ENCODE measurements around the gene COQ7. TPM values are rescaled to one million over a fixed set of nuclear protein-coding genes. Genes with fewer than 3 reads are reported as not detected.

COQ7 gene
- total RNA-seq, 3 donors from 2014 or later (not counting 1 experiment from before 2014, with no cell fraction given) = 16.3 to 17.9 (median 17.1) TPM

DNA sequence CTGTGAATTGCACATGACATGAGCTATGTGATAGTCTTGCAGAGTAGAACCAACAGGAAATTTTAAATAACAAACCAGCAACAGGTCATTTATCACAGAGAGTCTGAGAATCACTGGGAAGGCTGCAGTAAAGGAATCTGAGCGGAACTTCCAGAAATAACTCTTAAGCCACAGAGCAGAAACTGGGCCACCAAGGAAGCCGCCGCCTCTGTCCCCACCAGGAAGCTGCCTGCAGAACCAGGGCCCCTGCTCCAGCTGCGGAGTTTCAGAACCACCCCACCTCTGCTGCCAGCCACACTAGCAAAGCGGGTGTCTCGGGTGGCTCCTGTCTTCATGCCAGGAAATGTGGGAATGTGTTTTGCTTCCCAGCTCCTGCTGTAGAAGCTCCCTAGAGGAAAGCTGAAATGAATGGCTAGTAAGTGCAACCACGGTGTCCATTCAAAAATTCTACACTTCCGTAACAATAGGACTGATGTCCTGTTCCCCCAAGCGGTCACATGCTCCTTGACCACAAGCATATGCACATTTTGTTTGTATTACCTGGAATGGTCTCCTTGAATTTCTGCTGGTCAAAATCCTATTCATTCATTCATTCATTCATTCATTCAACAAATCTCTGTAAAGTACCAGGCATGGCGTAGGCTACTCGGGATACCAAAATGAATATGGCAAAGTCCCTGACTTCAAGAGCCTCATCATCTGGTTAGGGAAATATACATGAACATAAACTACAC, 38.6 kb downstream of the COQ7 start:
- Mint-ChIP-seq H3K9me3 (no peaks in the 10 kb centered on the region), H3K4me1 (no peaks in the 10 kb centered on the region), H3K36me3 (no peaks in the 10 kb centered on the region), H3K27ac (no peak overlapping the region), H3K4me3 (no peak overlapping the region), H3K27me3 (ENCODE audit: low read depth in 2 of 2) (peaks cover 3 to 10% of the 10 kb centered on the region in 2 donors)
- Histone ChIP-seq H3K27me3 (ENCODE audit: control insufficient read depth, insufficient read depth, low read length) (no peaks in the 10 kb centered on the region), H3K4me3 (ENCODE audit: low read length) (no peak overlapping the region), H3K36me3 (ENCODE audit: control insufficient read depth, insufficient read depth, low read length) (no peaks in the 10 kb centered on the region), H3K4me1 (ENCODE audit: control insufficient read depth, insufficient read depth, low read length) (no peaks in the 10 kb centered on the region), H3K27ac (ENCODE audit: low read length) (no peak overlapping the region), H3K9me3 (ENCODE audit: control insufficient read depth, insufficient read depth, low read length) (no peaks in the 10 kb centered on the region)
- no peak for ATAC-seq
- WGBS (ENCODE audit: insufficient coverage) = 73% methylated on average over 11 of the region's 11 CpGs
- intact Hi-C loops (cut with micrococcal nuclease) = no loop called here
- DNase-seq = no peak
- TF ChIP-seq, protein P1, sequence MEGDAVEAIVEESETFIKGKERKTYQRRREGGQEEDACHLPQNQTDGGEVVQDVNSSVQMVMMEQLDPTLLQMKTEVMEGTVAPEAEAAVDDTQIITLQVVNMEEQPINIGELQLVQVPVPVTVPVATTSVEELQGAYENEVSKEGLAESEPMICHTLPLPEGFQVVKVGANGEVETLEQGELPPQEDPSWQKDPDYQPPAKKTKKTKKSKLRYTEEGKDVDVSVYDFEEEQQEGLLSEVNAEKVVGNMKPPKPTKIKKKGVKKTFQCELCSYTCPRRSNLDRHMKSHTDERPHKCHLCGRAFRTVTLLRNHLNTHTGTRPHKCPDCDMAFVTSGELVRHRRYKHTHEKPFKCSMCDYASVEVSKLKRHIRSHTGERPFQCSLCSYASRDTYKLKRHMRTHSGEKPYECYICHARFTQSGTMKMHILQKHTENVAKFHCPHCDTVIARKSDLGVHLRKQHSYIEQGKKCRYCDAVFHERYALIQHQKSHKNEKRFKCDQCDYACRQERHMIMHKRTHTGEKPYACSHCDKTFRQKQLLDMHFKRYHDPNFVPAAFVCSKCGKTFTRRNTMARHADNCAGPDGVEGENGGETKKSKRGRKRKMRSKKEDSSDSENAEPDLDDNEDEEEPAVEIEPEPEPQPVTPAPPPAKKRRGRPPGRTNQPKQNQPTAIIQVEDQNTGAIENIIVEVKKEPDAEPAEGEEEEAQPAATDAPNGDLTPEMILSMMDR (IDR thresholded peaks at IDR 0.05) = no peak

DNA sequence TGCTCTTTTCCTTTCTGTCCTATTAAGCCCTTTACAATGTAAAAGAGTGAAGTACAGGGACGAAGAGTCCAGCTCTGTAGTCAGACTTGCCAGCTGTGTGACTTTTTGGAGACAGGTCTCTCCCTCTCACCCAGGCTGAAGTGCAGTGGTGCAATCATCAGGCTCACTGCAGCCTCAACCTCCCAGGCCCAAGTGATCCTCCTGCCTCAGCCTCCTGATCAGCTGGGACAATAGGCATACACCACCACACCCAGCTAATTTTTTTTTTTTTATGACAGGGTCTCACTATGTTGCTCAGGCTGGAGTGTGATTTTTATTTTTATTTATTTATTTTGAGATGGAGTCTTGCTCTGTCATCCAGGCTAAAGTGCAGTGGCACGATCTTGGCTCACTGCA, 39.2 kb downstream of the COQ7 start:
- Mint-ChIP-seq H3K4me1 (no peaks in the 10 kb centered on the region), H3K36me3 (no peaks in the 10 kb centered on the region), H3K27me3 (ENCODE audit: low read depth in 2 of 2) (peaks cover 3 to 16% of the 10 kb centered on the region in 2 donors), H3K27ac (no peak overlapping the region), H3K4me3 (no peak overlapping the region), H3K9me3 (no peaks in the 10 kb centered on the region)
- Histone ChIP-seq H3K36me3 (ENCODE audit: control insufficient read depth, insufficient read depth, low read length) (no peaks in the 10 kb centered on the region), H3K4me3 (ENCODE audit: low read length) (no peak overlapping the region), H3K27ac (ENCODE audit: low read length) (no peak overlapping the region), H3K9me3 (ENCODE audit: control insufficient read depth, insufficient read depth, low read length) (no peaks in the 10 kb centered on the region), H3K27me3 (ENCODE audit: control insufficient read depth, insufficient read depth, low read length) (no peaks in the 10 kb centered on the region), H3K4me1 (ENCODE audit: control insufficient read depth, insufficient read depth, low read length) (no peaks in the 10 kb centered on the region)
- no peak for ATAC-seq
- WGBS (ENCODE audit: insufficient coverage) = 96% methylated on average over 2 of the region's 2 CpGs
- no peak for DNase-seq
- TF ChIP-seq, protein P1 (IDR thresholded peaks at IDR 0.05) = no peak
- intact Hi-C loops (cut with micrococcal nuclease) = no loop called here

DNA sequence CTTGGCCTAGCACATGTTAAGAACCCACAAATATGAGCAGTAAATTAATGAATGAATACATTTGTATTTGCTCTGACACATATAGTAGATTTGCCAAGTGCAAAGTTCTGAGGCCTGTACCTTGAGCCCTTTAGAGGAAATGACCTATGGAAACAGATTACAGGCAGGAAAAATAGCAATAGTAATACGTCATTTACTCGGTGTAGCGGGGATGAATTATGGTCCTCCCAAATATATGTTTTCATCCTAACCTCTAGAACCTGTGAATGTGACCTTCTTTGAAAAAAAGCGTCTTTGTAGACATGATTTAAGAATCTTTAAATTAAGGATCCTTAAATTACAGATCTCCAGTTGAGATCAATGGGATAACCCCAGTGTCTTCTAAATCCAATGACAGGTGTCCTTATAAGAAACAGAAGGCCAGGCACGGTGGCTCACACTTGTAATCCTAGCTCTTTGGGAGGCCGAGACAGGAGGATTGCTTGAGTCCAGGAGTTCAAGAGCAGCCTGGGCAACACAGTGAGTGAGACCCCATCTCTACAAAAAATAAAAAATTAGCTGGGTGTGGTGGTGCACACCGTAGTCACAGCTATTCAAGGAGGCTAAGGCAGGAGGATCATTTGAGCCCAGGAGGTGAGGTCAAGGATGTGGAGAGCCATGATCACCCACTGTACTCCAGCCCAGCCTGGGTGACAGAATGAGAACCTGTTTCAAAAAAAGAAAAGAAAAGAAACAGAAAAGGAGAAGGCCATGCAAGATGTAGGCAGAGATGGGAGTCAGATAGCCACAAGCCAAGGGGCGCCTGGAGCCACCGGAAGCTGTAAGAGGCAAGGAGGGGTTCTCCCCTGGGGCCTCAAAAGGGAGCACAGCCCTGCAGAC, 41.2 kb downstream of the COQ7 start:
- Histone ChIP-seq H3K27ac (ENCODE audit: low read length) (no peak overlapping the region), H3K27me3 (ENCODE audit: control insufficient read depth, insufficient read depth, low read length) (no peaks in the 10 kb centered on the region), H3K4me3 (ENCODE audit: low read length) (no peak overlapping the region), H3K9me3 (ENCODE audit: control insufficient read depth, insufficient read depth, low read length) (no peaks in the 10 kb centered on the region), H3K36me3 (ENCODE audit: control insufficient read depth, insufficient read depth, low read length) (no peaks in the 10 kb centered on the region), H3K4me1 (ENCODE audit: control insufficient read depth, insufficient read depth, low read length) (peaks cover 3% of the 10 kb centered on the region)
- Mint-ChIP-seq H3K4me3 (no peak overlapping the region), H3K27me3 (ENCODE audit: low read depth in 2 of 2) (peaks cover 16 to 24% of the 10 kb centered on the region in 2 donors), H3K27ac (no peak overlapping the region), H3K36me3 (no peaks in the 10 kb centered on the region), H3K4me1 (no peaks in the 10 kb centered on the region), H3K9me3 (no peaks in the 10 kb centered on the region)
- intact Hi-C loops (cut with micrococcal nuclease) = no loop called here
- ATAC-seq = no peak
- DNase-seq = no peak
- TF ChIP-seq, protein P1 (IDR thresholded peaks at IDR 0.05) = no peak
- WGBS (ENCODE audit: insufficient coverage) = 82% methylated on average over 9 of the region's 9 CpGs

All from natural killer cell (primary cell).